ENCODE results near the gene SCAF8. TPM values are rescaled to one million over a fixed set of nuclear protein-coding genes. Genes with fewer than 3 reads are reported as not detected.
"Not testable (repeated sequence)": the region's sequence is repeated elsewhere in the genome, so short reads cannot be mapped to it uniquely, and the experiment has no call there.

SCAF8 gene
- total RNA-seq, 1 donor from 2014 or later = 44.5 TPM

DNA sequence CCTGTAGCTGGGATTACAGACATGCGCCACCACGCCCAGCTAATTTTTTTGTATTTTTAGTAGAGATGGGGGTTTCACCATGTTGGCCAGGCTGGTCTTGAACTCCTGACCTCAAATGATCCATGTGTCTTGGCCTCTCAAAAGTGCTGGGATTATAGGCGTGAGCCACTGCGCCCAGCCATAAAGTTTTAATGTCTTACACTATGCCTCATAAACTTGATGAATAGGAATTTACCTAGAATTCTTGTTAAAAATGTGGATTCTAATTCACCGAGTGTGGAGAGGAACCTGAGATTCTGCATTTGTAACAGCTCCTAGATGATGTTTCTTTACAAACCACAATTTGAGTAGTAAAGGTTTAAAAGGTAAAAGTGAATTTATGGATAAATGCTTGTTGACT is 45.9 kb downstream of the SCAF8 start:
- intact Hi-C loops (cut with micrococcal nuclease) = not testable (repeated sequence)

DNA sequence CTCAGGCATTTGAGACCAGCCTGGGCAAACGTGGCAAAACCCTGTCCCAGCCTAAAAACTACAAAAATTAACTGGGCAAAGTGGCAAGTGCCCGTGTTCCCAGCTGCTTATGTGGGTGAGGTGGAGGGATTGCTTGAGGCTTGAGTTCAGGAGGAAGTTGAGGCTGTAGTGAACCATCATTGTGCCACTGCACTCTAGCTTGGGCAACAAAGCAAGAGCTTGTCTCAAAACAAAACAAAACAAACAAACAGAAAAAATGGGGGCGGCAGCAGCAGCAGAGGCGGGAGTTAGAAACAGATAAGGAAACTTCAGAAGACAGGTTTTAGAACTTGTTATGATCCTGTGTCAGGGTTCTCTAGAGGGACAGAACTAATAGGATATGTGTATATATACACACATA is 49.0 kb downstream of the SCAF8 start:
- intact Hi-C loops (cut with micrococcal nuclease) = no loop called here

DNA sequence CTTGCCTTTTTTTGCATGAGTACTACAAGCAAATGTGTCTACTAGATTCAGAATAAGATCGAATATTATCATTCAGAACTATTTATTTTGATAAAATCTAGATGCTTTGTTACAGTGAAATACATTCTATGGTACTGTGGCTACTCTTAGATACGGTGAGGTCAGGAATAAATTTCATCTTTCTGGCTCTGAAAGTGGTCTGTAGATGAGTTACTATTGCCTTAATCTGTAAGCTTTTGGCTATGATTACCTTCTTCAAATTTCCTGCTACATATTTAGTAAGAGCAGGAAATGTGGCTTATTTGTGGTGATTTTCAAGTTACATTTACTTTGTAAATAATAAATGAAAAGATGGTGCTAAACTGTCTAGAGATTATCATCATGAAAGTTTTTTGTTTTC is 50.0 kb downstream of the SCAF8 start:
- intact Hi-C loops (cut with micrococcal nuclease) = no loop called here

DNA sequence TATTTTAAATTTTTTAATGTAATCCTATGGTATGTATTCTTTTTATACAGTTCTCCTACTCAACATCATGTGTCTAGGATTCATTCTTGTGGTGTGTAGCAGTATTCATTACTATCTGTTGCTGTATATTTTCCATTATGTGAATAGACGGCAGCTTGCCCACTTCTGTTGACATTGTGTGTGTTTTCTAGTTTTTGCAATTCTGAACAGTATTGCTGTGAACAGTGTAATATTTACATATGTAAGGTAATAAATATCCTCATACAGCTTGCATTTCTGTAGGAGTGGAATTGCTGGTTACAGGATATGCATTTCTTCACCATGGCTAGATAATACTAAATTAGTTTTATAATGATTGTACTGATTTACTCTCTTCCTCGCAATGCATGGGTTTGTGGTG is 51.9 kb downstream of the SCAF8 start:
- intact Hi-C loops (cut with micrococcal nuclease) = no loop called here

DNA sequence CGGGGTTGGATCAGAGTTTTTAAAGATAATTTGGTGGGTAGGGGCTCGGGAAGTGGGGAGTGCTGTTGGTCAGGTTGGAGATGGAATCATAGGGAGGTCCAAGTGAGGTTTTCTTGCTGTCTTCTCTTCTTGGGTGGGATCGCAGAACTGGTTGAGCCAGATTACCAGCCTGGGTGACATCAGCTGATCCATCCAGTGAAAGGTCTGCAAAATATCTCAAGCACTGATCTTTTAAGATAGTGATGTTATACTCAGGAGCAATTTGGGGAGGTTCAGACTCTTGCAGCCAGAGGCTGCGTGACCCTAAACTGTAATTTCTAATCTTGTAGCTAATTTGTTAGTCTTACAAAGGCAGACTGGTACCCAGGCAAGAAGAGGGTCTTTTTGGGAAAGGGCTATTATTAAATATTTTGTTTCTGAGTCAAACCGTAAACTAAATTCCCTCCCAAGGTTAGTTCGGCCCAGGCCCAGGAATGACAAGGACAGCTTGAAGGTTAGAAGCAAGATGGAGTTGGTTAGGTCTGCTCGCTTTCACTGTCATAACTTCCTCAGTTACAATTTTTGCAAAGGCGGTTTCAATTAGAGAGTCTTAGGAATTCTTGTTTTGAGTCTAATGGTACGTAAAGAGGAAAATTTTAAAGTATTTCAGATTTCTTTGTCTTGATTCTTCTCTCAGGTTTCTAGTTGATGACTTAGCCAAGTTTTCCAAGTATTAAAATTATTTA is 53.1 kb downstream of the SCAF8 start:
- intact Hi-C loops (cut with micrococcal nuclease) = no loop called here

DNA sequence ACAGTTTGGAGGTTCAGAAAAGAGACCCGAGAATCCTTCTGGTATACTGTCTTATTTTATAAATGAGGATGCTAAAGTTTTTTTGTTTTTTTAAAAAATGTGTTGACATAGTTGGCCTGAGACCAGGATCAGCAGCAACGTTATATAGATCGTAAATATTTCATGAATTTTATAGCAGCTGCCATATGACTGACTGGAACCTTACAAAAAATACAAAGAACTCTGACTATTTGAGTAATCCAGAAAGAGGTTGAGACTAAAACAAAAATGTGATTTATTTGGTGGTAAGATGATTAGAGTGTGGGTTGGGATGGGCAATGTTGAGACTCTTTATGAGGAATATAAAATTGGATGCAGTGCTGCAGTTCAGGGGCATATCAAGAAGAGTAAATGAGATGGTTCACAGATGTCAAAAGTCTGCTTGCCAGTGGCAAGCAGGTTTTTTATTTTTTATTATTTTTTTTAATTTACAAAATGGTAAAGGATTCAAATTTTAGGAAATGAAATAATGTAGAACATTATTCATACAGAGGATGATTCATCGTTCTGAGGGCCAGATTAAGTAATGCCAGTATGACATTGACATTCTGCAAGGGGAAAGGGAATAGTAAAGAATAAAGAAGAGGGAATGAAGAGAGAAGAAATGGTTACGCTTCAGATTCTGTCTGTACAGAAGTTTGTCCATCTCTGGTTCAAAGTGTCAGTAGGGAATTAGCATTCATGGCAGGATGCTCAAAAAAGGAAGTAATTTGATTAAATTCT is 58.5 kb downstream of the SCAF8 start:
- intact Hi-C loops (cut with micrococcal nuclease) = no loop called here

DNA sequence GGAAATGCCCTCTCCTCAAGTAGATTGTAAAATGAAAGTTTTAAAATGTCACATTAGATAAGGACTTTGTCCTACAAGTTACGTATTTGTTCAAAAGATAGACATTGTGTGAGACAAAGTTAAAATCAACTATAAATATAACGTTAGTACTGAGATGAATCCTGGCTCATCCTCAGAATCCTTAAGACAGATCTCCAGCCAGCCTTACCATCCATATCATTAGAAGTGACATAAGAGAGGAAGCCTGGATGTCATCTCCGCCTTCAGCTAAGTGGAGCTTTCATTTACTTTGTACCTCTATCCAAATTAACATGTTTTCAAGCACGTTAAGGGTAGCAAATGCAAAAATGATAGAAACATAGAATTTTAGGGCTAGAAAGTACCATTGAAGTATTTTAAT is 59.1 kb downstream of the SCAF8 start:
- intact Hi-C loops (cut with micrococcal nuclease) = no loop called here

DNA sequence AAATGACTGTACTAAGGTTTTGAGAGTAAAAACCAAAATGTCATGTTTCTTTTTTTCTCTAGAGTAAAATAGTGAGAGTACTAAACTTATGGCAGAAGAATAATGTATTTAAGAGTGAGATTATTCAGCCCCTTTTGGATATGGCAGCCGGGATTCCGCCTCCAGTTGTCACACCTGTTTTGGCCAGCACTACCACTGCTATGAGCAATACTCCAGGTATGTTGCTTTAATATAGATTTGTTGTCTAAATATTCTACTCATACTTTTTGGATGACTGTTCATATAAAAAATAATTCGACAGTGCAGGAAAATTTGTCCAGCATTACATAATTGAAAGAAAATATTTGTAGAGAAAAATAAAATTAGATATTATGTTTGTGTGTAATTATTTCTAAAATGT is 59.5 kb downstream of the SCAF8 start:
- intact Hi-C loops (cut with micrococcal nuclease) = no loop called here

DNA sequence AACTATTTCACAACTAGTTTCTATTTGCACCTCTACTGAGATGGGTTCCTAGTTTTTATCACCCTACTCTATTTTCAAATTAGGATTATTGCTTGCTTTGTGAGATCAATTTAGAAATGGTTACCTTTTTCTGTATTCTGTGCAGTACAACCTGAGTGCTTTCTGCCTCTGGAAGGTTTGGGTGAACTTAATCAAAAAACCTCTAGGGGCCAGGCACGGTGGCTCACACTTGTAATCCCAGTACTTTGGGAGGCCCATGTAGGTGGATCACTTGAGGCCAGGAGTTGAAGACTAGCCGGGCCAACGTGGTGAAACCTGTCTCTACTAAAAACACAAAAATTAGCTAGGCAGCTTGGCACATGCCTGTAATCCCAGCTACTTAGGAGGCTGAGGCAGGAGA is 63.3 kb downstream of the SCAF8 start:
- intact Hi-C loops (cut with micrococcal nuclease) = no loop called here

DNA sequence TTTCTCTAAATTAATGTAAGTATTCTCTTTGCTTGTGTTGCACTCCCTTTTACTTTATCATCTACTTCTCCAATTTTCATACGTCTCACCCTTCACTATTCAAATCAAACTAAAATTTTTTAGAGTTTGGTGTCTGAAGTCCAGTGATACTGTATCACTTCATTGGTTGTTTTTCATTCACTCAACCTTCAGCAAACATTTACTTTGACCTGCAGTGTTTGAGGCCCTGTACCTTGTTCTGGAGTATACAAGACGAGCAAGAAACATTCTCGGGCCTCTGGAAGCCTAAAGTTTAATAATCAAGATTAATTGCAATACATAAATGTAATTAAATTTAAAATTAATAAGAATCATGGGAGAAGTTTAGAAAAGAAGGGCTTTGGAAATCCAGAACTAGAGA is 64.6 kb downstream of the SCAF8 start:
- intact Hi-C loops (cut with micrococcal nuclease) = no loop called here

DNA sequence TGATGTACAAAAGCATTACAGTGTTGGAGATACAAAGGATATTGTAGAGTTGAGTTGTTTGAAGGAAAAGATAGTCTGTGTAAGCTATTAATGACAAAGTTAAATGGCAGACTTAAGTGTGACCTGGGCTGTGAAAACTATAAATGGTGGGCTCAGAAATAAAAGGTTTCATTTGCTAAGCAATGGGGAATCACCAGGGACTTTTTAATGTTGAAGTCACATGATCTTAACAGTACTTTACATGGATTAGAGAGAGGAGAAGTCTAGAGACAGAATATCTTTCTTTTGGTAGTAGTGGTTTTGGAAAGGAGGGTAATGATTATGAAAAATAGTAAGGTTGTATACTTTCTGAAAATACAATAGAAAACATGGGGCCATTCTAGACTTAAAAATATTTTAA is 67.1 kb downstream of the SCAF8 start:
- intact Hi-C loops (cut with micrococcal nuclease) = no loop called here

DNA sequence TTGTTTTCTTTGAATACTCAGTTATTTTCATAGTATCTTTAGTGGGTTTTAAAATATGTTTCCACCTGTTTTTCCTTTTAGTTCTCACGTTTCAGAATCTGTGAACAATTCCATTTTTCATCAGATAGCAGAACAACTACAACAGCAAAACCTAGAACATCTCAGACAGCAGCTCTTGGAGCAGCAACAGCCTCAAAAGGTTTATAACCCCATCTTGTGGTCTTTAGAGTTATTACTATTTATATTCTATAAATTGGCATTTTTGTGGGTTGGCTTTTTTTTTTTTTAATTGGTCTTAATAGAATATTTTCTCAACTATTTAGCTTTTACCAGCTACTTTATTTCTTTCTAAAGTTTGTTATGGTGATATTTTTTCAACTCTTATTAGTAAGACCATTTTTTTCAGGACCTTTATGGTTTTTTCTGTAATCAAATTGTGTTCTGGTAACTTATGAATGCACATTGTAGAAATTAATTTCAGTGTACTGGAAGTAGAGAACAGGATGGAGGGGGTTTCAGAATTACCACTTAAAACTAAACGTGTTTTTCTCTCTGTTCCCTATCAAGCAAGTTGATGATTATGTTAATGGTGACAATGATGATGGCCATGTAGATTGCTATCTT is 72.2 kb downstream of the SCAF8 start:
- intact Hi-C loops (cut with micrococcal nuclease) = loop anchor here (1.0 to 5.0 kb wide), 5 partner anchors 72 to 651 kb away; partner anchors contain the start of gene SCAF8

DNA sequence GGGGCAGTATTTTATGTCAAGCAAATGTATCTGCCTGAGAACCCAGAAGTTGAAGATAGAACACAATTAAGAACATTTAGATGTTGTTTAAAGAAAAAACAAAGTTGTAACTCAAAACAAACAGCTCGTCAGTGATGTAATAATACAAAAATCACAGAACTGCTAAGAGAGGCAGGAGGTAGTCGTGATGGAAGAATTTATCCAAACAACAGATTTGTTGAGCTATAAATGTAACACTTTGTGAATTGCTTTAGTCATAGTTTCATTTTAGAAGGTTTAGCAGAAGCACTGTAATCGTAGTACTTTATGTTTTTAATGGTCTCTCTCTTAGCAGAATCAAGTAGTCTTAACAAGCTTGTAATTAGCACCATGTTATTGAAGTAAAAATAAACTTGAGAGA is 73.6 kb downstream of the SCAF8 start:
- intact Hi-C loops (cut with micrococcal nuclease) = loop anchor here (5.0 kb wide), 1 partner anchor 530 kb away; no protein-coding TSS in a partner anchor

DNA sequence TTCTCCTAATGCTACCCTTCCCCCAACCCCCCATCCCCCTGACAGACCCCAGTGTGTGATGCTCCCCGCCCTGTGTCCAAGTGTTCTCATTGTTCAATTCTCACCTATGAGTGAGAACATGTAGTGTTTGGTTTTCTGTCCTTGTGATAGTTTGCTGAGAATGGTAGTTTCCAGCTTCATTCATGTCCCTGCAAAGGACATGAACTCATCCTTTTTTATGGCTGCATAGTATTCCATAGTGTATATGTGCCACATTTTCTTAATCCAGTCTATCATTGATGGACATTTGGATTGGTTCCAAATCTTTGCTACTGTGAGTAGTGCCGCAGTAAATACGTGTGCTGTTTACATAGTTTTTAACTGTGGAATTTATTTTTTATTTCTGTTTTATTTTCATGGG is 78.4 kb downstream of the SCAF8 start:
- intact Hi-C loops (cut with micrococcal nuclease) = not testable (repeated sequence)

DNA sequence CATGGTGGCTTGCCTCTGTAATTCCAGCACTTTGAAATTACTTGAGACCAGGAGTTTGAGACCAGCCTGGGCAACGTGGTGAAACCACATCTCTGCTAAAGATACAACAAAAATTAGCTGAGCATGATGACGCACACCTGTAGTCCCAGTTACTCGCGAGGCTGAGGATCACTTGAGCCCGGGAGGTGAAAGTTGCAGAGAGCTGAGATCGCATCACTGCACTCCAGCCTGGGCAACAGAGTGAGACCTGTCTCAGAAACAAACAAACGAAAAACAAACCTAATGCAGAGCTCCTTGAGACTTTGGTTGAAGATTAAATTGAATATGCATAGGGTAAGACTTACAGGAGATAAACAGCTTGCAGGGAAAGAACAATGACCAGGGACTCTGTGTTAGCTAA is 80.8 kb downstream of the SCAF8 start:
- intact Hi-C loops (cut with micrococcal nuclease) = no loop called here

DNA sequence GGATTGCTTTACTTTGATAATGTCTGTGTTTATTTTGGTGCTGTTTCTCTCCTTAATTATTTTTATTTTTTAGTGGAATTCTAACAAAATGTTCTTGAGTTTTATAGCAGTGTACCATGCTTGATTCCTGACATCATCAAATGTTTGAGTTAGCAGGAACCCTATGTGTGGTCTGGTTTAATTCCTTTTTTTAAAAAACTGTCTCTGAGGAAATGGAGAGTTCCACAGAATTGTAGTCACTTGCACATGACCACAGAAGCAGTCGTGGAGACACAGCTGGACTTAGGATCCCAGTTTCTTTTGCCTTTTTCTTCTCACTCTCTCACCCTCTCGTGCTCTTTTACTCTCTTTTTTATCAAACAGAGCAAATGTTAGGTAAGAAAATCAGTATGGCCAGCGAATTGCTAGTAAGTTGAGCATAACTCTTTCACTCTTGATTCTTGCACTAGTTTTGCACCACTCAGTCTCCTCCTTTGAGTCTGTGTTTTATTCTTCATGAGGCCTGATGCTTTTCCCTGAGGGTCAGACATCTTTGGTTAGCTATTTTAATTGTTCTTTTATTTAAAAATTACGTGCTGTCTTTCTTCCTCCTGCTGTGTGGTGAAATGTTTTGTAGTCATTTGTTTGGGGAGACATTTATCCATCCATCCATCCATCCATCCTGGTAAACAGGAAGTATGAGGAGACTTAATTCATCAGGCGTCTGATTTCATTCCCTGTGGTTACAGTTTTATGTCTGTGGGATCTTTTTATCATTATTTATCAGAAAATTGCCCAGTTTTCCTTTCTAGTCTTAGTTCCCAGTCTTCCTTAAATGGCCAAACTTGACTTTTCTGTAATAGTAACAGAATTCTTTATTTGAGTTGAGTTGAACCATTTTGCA is 83.0 kb downstream of the SCAF8 start:
- intact Hi-C loops (cut with micrococcal nuclease) = no loop called here

DNA sequence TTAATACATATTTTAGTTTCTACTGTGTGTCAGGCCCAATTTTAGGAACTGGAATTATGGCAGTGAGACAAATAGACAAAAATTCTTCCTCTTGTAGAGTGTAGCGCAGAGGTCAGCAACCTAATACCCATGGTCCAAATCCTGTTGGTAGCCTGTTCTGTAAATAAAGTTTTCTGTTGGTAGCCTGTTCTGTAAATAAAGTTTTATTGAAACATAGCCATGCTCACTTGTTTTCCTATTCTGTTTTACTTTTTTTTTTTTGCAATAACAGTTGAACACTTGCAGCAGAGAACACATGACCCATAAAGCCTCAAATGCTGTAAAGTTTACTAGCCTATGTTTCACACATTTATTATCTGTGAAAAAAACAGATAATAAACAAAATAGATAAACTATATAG is 87.9 kb downstream of the SCAF8 start:
- intact Hi-C loops (cut with micrococcal nuclease) = no loop called here

DNA sequence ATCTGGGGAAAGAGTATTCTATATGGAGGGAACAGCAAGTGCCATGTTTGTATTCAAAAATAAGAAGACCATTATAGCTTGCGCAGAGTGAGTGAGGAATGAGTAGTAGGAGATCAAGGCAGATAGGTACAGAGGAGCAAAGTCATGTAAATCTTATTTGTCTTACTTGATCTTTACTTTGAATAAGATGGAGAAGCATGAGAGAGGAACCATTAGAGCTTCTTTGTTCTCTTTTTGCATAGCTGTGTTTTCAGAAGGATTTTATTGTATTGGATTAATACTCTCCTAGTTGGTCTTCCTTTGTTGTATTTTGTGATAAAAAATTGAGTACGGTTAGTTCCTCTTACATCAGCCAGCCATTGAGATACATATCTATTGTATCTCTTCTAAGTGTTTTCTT is 88.4 kb downstream of the SCAF8 start:
- intact Hi-C loops (cut with micrococcal nuclease) = no loop called here

DNA sequence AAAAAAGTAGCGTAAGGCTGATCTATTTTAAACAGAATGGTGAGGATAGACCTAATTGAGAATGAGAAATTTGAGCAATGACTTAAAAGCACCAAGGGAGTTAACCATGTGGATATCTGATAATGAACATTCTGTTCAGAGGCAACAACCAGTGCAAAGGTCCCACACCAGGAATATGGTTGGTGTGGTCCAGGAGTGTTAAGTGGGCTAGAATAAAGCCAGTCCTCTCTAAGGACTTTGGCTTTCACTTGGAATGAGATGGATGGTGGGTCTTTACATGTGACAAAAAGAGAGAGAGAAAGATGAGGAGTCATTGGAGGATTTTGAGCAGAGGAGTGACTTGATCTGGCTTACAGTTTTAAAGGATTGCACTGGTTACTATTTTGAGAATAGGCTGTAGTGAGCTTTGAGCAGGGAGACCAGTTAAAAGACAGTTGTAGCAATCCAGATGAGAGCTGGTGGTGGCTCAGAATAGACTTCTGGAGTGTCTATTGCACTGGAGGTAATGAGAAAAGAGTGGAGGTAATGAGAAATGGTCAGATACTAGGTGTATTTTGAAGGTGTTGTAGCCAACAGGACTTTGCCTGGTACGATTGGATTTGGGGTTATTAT is 89.8 kb downstream of the SCAF8 start:
- intact Hi-C loops (cut with micrococcal nuclease) = no loop called here

DNA sequence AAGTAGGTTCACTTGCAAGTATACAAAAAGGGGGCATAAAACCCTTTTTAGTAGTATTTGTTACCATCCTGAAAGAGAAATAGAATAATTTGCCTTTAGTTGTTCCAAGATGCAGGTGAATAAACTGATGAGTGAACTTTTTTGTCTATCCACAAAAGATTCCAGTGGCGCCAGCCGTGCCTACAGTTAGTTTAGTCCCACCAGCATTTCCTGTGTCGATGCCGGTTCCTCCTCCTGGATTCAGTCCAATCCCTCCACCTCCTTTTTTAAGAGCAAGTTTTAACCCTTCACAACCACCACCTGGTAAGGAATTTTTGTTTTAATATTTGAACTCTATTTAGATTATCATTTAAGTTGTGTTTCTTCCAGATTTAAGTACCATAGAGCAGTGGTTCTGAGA is 90.9 kb downstream of the SCAF8 start:
- intact Hi-C loops (cut with micrococcal nuclease) = no loop called here

DNA sequence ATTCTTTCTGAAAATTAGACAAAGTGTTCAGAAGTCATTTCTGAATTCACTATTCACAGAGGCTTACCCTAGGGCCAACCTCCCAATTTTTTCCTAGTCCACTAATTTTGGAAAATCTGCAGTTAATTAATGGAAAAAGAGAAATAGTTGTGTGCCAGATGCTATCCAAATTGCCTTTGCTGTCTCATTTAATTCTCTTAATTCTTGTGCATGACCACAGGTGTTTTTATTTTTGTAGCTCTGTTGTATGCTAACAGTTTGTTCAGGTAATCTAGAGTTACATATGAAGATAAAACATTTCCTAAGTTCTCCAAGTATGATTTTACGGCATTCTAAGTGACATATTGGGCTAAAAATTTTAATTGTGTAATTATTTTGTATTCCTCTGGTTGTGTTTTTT is 96.8 kb downstream of the SCAF8 start:
- intact Hi-C loops (cut with micrococcal nuclease) = no loop called here

Data from T-helper 1 cell treated with Interleukin-12 subunit alpha and Interleukin-12 subunit beta and Interleukin-4 antibody, amounts not matched to agents 30 ng/mL and 1 ng/mL, for 36 hours (primary cell).